A549 (cell line): ENCODE data around the gene COL26A1. TPM values are rescaled to one million over a fixed set of nuclear protein-coding genes. Genes with fewer than 3 reads are reported as not detected.

ENCODE experiments used
- ATAC-seq, 2 experiments: fragments of 200-7000 bp in 1 of 2; fragments of >200 bp in 1 of 2; cut with Nextera tagmentation in 1 of 2; cut with Tn5 transposase in 1 of 2; 3 replicates each; pipeline versions ENCODE4 v1.8.0 to v1.9.1; 2018 to 2020; ENCODE audit warnings: mild to moderate bottlenecking in 1 of 2, moderate library complexity in 1 of 2
- CTCF ChIA-PET: fragments of 300-600 bp; sonication (Branson Sonifier 250); formaldehyde crosslinking; extraction: SDS; loops from one replicate; lab custom pipeline; 2021; ENCODE audit warnings: antibody characterized with exemption, inconsistent platforms; lab: Yijun Ruan, JAX
- POLR2A ChIA-PET: fragments of 350-600 bp; formaldehyde crosslinking; extraction: SDS; loops from one replicate; lab custom pipeline; 2021; ENCODE audit warnings: antibody characterized with exemption, inconsistent platforms; lab: Yijun Ruan, JAX
- DNase-seq, 2 experiments: peaks; one replicate each; pipeline versions ENCODE4 v3.0.0 to v3.0.0-alpha.2; 2011 to 2016; ENCODE audit warnings: low read depth in 1 of 2, low spot score in 1 of 2
- FAIRE-seq: peaks from 2 replicates; lab custom pipeline; 2011; peaks lifted over from hg19 to GRCh38; lab: Jason Lieb, UNC
- H3K27ac ChIP-seq, 2 experiments: fragments of >200 bp; sonication (Bioruptor Twin); formaldehyde crosslinking; 3 replicates each; pipeline ENCODE4 v1.5.1; 2016 to 2017
- H3K4me1 ChIP-seq: fragments of >200 bp; sonication (Bioruptor Twin); formaldehyde crosslinking; 3 replicates; pipeline ENCODE4 v1.6.1; 2016
- H3K4me2 ChIP-seq: fragments of >200 bp; sonication (Bioruptor Twin); formaldehyde crosslinking; 3 replicates; pipeline ENCODE4 v1.6.1; 2016
- H3K4me3 ChIP-seq: fragments of >200 bp; sonication (Bioruptor Twin); formaldehyde crosslinking; 3 replicates; pipeline ENCODE4 v1.5.1; 2016
- H3K9me3 ChIP-seq: fragments of >200 bp; sonication (Bioruptor Twin); formaldehyde crosslinking; 3 replicates; pipeline ENCODE4 v1.6.1; 2016
- BHLHE40 ChIP-seq: IDR thresholded peaks from 2 replicates; pipeline ENCODE4 v1.6.1; 2012; ENCODE audit warnings: low read depth, low read length, inconsistent platforms
- FOSL2 ChIP-seq, 2 experiments: fragments of 450-650 bp in 1 of 2; fragments of >200 bp in 1 of 2; sonication (Bioruptor Twin) in 1 of 2; formaldehyde crosslinking; IDR thresholded peaks; 2 replicates each; pipeline versions ENCODE4 v1.5.0 to v1.6.1; 2016 to 2020; ENCODE audit warnings: mild to moderate bottlenecking in 1 of 2, moderate library complexity in 1 of 2
- FOXS1 ChIP-seq: fragments of 250-450 bp; sonication (Bioruptor Pico); IDR thresholded peaks from 2 replicates; pipeline ENCODE4 v1.5.0; 2020; ENCODE audit warnings: mild to moderate bottlenecking, moderate library complexity
- HOXB13 ChIP-seq: fragments of 250-450 bp; sonication (Bioruptor Pico); IDR thresholded peaks from 2 replicates; pipeline ENCODE4 v1.5.0; 2020; ENCODE audit warnings: low read depth, mild to moderate bottlenecking, moderate library complexity
- MAFK ChIP-seq: fragments of 450-650 bp; IDR thresholded peaks from 2 replicates; pipeline ENCODE4 v1.6.1; 2014; ENCODE audit not compliant: partially characterized antibody
- MYC ChIP-seq: IDR thresholded peaks from 2 replicates; pipeline ENCODE4 v1.6.1; 2012; ENCODE audit warnings: mild to moderate bottlenecking, inconsistent platforms, low read length, improper control_type of control experiment, borderline replicate concordance
- PHF8 ChIP-seq: fragments of 200-600 bp; sonication (generic); IDR thresholded peaks from 2 replicates; pipeline ENCODE4 v1.6.1; 2016; ENCODE audit warnings: low read depth, mild to moderate bottlenecking, antibody characterized with exemption, moderate library complexity, borderline replicate concordance
- RCOR1 ChIP-seq: fragments of 150-350 bp; IDR thresholded peaks from 2 replicates; pipeline ENCODE4 v1.6.1; 2014; ENCODE audit warnings: antibody characterized with exemption, low read length, low read depth
- SMC3 ChIP-seq: fragments of >200 bp; sonication (Bioruptor Twin); formaldehyde crosslinking; IDR thresholded peaks from 3 replicates; pipeline ENCODE4 v1.6.1; 2018; ENCODE audit warnings: inconsistent platforms
- SREBF2 ChIP-seq: fragments of 450-650 bp; IDR thresholded peaks from 2 replicates; pipeline ENCODE4 v1.6.1; 2014; ENCODE audit warnings: mild to moderate bottlenecking, moderate library complexity
- TFCP2L1 ChIP-seq: fragments of 250-450 bp; sonication (Bioruptor Pico); IDR thresholded peaks from 2 replicates; pipeline ENCODE4 v1.5.0; 2021; ENCODE audit warnings: mild to moderate bottlenecking
- WGBS: methylation state at CpG from one replicate; pipeline ENCODE4 v1.1.6; 2017; ENCODE audit errors: missing lambda C conversion rate; 5-methylcytosine and 5-hydroxymethylcytosine counted together
- polyA plus RNA-seq, 4 experiments: library from polyadenylated mRNA; depleted of rRNA in 3 of 4; stranded (reverse); fragments of >200 nt; fragmentation: RNase III in 1 of 4; extraction: RNeasy Plus Mini Kit Qiagen cat#74134 plus additional on column Dnase treatment in 1 of 4; gene quantifications; 2 replicates in 3 of 4; 3 replicates in 1 of 4; pipeline ENCODE4 v1.2.3, GENCODE V29; 2011 to 2017
- TF ChIP-seq, protein P1 (sequence below): fragments of 150-350 bp; IDR thresholded peaks from 2 replicates; pipeline ENCODE4 v1.6.1; 2014; ENCODE audit warnings: low read depth, mild to moderate bottlenecking, low read length
- TF ChIP-seq, protein P2 (sequence below): fragments of 200-600 bp; sonication (generic); IDR thresholded peaks from 2 replicates; pipeline ENCODE4 v1.6.1; 2016; ENCODE audit warnings: antibody characterized with exemption, mild to moderate bottlenecking, moderate library complexity
- TF ChIP-seq, protein P3 (sequence below): fragments of >200 bp; sonication (Bioruptor Twin); formaldehyde crosslinking; IDR thresholded peaks from 3 replicates; pipeline ENCODE4 v1.6.1; 2016
- TF ChIP-seq, protein P4 (sequence below): fragments of >200 bp; sonication (Bioruptor Twin); formaldehyde crosslinking; IDR thresholded peaks from 3 replicates; pipeline ENCODE4 v1.5.1; 2016

Gene COL26A1
- polyA plus RNA-seq, 2 of the 4 experiments (the other 2 are of a cell fraction): 0.52 to 1.4 TPM

DNA sequence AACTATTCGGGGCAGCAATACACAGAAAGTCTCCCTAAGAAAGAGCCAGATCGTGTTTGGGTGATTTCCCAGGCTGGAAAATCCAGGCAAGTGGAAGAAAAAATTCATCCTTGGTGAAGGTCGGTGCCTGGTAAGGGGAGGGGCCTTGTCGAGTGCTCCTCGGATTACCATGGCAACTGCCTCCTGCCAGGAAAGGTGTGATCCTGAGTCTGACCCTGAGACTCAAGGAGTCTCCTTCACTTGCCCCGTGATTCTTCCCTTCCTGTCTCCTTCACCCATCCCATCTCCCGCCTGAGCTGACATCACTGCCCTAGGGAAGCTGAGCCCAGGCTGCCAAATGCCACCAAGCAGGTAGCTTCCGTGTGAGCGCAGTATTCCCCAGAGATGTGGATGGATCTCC lies 154.2 kb downstream of the COL26A1 start (continued):
- TF ChIP-seq, protein P1, sequence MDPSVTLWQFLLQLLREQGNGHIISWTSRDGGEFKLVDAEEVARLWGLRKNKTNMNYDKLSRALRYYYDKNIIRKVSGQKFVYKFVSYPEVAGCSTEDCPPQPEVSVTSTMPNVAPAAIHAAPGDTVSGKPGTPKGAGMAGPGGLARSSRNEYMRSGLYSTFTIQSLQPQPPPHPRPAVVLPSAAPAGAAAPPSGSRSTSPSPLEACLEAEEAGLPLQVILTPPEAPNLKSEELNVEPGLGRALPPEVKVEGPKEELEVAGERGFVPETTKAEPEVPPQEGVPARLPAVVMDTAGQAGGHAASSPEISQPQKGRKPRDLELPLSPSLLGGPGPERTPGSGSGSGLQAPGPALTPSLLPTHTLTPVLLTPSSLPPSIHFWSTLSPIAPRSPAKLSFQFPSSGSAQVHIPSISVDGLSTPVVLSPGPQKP: no peak
- TF ChIP-seq, protein P2, sequence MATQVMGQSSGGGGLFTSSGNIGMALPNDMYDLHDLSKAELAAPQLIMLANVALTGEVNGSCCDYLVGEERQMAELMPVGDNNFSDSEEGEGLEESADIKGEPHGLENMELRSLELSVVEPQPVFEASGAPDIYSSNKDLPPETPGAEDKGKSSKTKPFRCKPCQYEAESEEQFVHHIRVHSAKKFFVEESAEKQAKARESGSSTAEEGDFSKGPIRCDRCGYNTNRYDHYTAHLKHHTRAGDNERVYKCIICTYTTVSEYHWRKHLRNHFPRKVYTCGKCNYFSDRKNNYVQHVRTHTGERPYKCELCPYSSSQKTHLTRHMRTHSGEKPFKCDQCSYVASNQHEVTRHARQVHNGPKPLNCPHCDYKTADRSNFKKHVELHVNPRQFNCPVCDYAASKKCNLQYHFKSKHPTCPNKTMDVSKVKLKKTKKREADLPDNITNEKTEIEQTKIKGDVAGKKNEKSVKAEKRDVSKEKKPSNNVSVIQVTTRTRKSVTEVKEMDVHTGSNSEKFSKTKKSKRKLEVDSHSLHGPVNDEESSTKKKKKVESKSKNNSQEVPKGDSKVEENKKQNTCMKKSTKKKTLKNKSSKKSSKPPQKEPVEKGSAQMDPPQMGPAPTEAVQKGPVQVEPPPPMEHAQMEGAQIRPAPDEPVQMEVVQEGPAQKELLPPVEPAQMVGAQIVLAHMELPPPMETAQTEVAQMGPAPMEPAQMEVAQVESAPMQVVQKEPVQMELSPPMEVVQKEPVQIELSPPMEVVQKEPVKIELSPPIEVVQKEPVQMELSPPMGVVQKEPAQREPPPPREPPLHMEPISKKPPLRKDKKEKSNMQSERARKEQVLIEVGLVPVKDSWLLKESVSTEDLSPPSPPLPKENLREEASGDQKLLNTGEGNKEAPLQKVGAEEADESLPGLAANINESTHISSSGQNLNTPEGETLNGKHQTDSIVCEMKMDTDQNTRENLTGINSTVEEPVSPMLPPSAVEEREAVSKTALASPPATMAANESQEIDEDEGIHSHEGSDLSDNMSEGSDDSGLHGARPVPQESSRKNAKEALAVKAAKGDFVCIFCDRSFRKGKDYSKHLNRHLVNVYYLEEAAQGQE: no peak
- TF ChIP-seq RCOR1 (no peak), PHF8 (no peak)

DNA sequence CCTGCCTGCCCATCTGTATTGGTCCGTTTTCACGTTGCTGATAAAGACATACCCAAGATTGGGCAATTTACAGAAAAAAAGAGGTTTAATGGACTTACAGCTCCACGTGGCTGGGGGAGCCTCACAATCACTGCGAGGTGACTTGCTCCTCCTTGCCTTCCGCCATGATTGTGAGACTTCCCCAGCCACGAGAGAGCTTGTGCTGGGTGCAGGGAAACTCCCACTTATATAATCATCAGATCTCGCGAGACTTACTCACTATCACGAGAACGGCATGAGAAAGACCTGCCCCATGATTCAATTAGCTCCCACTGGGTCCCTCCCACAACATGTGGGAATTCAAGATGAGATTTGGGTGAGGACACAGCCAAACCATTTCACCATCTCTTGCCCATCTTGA lies 154.6 kb downstream of the COL26A1 start:
- 59% methylated on average over 10 of the region's 10 CpGs for WGBS
- H3K4me3 ChIP-seq: no peak overlapping the region
- POLR2A ChIA-PET: interaction anchor here (0.6 kb wide), 1 partner anchor 71 kb away, joined by 5 read pairs; no protein-coding TSS in a partner anchor
- TF ChIP-seq, protein P3, sequence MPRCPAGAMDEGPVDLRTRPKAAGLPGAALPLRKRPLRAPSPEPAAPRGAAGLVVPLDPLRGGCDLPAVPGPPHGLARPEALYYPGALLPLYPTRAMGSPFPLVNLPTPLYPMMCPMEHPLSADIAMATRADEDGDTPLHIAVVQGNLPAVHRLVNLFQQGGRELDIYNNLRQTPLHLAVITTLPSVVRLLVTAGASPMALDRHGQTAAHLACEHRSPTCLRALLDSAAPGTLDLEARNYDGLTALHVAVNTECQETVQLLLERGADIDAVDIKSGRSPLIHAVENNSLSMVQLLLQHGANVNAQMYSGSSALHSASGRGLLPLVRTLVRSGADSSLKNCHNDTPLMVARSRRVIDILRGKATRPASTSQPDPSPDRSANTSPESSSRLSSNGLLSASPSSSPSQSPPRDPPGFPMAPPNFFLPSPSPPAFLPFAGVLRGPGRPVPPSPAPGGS: no peak
- TF ChIP-seq TFCP2L1 (CRISPR knock-in tag) (no peak), MAFK (no peak), SMC3 (no peak), FOSL2 (IDR thresholded peaks at IDR 0.05) (no peak), FOSL2 (CRISPR knock-in tag; IDR thresholded peaks at IDR 0.05) (no peak), HOXB13 (CRISPR knock-in tag) (no peak), SREBF2 (no peak), MYC (no peak)
- TF ChIP-seq, protein P1: no peak
- TF ChIP-seq, protein P4, sequence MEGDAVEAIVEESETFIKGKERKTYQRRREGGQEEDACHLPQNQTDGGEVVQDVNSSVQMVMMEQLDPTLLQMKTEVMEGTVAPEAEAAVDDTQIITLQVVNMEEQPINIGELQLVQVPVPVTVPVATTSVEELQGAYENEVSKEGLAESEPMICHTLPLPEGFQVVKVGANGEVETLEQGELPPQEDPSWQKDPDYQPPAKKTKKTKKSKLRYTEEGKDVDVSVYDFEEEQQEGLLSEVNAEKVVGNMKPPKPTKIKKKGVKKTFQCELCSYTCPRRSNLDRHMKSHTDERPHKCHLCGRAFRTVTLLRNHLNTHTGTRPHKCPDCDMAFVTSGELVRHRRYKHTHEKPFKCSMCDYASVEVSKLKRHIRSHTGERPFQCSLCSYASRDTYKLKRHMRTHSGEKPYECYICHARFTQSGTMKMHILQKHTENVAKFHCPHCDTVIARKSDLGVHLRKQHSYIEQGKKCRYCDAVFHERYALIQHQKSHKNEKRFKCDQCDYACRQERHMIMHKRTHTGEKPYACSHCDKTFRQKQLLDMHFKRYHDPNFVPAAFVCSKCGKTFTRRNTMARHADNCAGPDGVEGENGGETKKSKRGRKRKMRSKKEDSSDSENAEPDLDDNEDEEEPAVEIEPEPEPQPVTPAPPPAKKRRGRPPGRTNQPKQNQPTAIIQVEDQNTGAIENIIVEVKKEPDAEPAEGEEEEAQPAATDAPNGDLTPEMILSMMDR: no peak
- TF ChIP-seq, all 56 proteins: peak for 0
- Histone ChIP-seq H3K4me1 (no peaks in the 10 kb centered on the region), H3K9me3 (no peaks in the 10 kb centered on the region), H3K27ac (no peak overlapping the region), H3K4me2 (no peak overlapping the region)
- no peak for FAIRE-seq
- DNase-seq: no peak
- ATAC-seq: no peak
- CTCF ChIA-PET: interaction anchor here (0.8 to 5.5 kb wide), 5 partner anchors 10 to 32 kb away, joined by 3 to 45 read pairs (median 6); no protein-coding TSS in a partner anchor

DNA sequence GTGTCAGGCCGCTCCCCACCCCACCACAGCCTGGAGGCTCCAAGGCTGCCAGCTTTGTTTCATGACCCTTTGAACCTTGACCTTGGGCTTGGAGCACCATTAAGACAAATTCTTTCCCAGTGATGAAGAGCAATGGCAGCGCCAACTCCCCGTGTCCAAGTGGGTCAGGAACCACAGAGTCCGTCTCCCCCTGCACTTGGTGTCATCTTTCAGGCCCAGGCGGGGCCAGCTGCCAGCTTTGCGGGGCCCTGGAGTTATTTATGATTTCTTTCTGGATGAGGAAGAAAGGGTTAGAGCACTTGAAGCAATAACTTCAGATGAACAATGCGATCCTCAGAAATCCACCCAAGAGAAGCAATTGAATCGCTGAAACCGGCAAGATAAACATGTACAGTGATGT lies 155.7 kb downstream of the COL26A1 start:
- ChIA-PET CTCF (interaction anchor here (0.8 to 5.5 kb wide), 4 partner anchors 11 to 203 kb away, joined by 3 to 45 read pairs (median 3); partner anchors contain the start of gene IFT22), POLR2A (no interaction called here)
- WGBS: 75% methylated on average over 9 of the region's 9 CpGs
- DNase-seq: no peak
- TF ChIP-seq BHLHE40: no peak
- no peak for TF ChIP-seq FOXS1 (CRISPR knock-in tag)
- no peak for ATAC-seq
- Histone ChIP-seq H3K4me3 (no peak overlapping the region), H3K27ac (no peak overlapping the region), H3K9me3 (no peaks in the 10 kb centered on the region), H3K4me1 (no peaks in the 10 kb centered on the region), H3K4me2 (no peak overlapping the region)
- FAIRE-seq: no peak
